Gastroesophageal sphincter (tissue), 3 donors: ENCODE data around the gene ERH.

Source experiments
- CTCF ChIP-seq, 4 experiments: fragments of 200-600 bp in 2 of 4; fragments of 450-650 bp in 2 of 4; sonication (generic) in 1 of 4; IDR thresholded peaks; one replicate each; pipeline ENCODE4 v1.5.1; 2017 to 2019; ENCODE audit warnings: antibody characterized with exemption in 4 of 4, mild to moderate bottlenecking in 2 of 4, moderate library complexity in 2 of 4
- EP300 ChIP-seq: sonication (generic); formaldehyde crosslinking; IDR thresholded peaks from one replicate; pipeline ENCODE4 v1.6.1; 2017; ENCODE audit warnings: antibody characterized with exemption, mild to moderate bottlenecking
- POLR2A ChIP-seq, 2 donors: fragments of 450-650 bp; IDR thresholded peaks; one replicate each; pipeline ENCODE4 v1.6.1; 2017; ENCODE audit warnings: antibody characterized with exemption in 2 of 2, mild to moderate bottlenecking in 2 of 2, moderate library complexity in 1 of 2
- POLR2AphosphoS5 ChIP-seq: sonication (generic); formaldehyde crosslinking; IDR thresholded peaks from one replicate; pipeline ENCODE4 v1.6.1; 2017; ENCODE audit warnings: antibody characterized with exemption

GRCh38 chr14:69400154-69400553 lies 2.1 kb upstream of the ERH start:
- TF ChIP-seq EP300 (no peak), POLR2AphosphoS5 (no peak), CTCF (IDR thresholded peaks at IDR 0.05) (no peak), POLR2A (IDR thresholded peaks at IDR 0.05) (no peak)
